Frontal cortex (tissue), 4 donors: ENCODE results near the gene SFMBT2. TPM values are rescaled to one million over a fixed set of nuclear protein-coding genes. Genes with fewer than 3 reads are reported as not detected.
A peak's percentile ranks its signal among the peaks of the same experiment; 100 is the strongest.

ENCODE experiments used
- DNase-seq, 2 donors: peaks; one replicate each; pipeline ENCODE4 v3.0.0; 2012; ENCODE audit warnings: low spot score in 2 of 2
- FAIRE-seq: peaks from 2 replicates; lab custom pipeline; 2012; peaks lifted over from hg19 to GRCh38; lab: Jason Lieb, UNC
- total RNA-seq: library from RNA; depleted of rRNA; stranded (reverse); fragments of >200 nt; gene quantifications from one replicate; pipeline ENCODE4 v1.2.3, GENCODE V29; 2014
- donor health status: control.
- donor health status: control.
- donor health status: control.

SFMBT2 gene
- total RNA-seq, 1 donor from 2014 or later = 22.0 TPM

DNA sequence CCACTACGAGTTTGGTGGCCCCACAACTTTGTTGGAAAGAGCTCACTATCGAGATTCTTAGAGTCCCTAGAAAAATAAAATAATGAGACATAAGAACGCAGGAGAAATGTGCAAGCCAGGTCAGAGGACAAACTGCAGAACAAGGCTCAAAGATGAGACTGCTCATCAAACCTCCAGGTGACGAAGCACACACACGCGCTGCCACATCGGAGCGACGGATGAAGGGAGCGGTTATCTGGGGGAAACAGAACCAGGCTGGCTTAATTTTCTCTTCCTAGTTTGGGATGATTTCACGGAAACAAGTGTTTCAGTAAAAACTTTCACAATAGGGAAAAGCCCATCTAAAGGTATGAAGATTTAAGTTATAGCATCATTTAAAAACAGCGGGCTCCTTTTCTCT is 231.3 kb downstream of the SFMBT2 start:
- FAIRE-seq = no peak
- no peak for DNase-seq

GRCh38 chr10:7173948-7174347 is 236.9 kb downstream of the SFMBT2 start:
- DNase-seq (no peak), FAIRE-seq (no peak)

DNA sequence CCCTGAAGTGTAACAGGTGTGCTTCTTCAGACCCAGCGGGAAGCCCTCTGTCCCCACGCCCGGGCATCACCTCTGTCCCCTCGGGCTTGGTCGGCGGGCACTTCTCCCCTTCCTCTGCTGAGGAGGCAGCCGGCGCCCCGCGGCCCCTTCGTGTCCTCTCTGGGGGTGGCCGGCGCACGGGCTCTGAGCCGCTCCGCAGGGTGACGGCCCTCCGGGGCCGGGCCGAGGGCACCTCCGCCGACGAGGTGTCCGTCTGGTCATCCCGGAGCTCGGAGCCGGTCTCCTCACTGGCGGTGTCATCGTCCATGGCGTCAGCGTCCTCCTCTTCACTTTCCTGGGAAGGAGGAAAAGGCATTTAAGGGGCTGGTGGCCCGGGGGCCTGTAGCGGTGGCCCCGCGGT is 239.0 kb downstream of the SFMBT2 start:
- FAIRE-seq = no peak
- no peak for DNase-seq

DNA sequence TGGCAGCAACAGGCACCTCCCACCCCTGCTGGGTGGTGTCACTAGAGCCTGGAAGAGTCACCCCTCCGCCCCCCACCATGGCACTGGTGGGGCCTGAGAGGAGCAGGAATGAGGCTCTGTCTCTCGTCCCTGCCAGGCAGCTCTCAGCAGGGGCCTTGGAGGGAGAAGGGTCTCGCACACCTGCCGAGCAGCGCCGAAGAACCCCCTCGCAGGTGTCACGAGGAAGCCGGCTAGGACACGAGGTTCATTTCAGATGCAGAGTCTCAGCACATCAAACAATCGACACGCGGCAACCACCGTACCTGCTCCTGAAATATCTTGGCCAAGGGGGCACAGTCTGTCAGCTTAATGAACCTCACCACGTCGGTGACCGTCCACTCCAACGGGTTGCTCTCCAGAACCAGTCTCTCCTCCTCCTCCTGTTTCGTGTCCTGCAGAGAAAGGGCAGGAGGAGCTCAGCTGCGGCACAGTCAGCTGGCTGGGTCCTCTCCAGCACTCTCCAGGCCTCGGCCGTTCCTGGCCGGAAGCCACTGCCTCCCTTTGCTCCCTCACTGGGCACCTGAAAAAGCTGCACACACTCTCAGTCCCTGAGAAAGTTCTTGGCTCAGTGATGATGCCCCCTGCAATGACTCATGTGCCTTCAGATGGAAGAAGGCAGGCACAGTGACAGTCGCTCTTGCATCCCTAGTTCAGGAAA is 240.1 kb downstream of the SFMBT2 start:
- no peak for FAIRE-seq
- peak; percentile 33 to 36 for DNase-seq

- FAIRE-seq = no peak
- no peak for DNase-seq
Measured at GRCh38 chr10:7168414-7168813, 242.4 kb downstream of the SFMBT2 start.

GRCh38 chr10:7165500-7166177 is 245.2 kb downstream of the SFMBT2 start:
- no peak for DNase-seq
- FAIRE-seq = no peak

DNA sequence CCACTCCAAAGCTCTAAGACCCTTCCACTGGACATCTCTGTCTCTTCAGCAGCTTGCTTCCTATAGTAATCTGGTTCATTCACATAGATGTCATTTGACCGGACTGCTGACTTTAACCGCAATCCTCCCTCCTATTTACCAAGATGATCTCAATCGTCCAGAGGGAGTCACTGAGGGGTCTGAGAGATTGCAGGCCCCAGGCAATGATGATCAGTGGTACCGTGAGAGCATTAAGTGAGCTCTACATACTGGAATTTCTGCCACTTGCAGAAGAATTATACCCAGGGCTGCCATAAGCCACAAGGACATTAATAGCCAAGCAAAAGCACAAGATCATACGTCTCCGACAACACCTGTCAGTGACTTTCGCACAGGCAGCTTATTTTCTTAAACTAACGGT is 245.9 kb downstream of the SFMBT2 start:
- DNase-seq (no peak), FAIRE-seq (no peak)

GRCh38 chr10:7162331-7162730 is 248.5 kb downstream of the SFMBT2 start:
- DNase-seq (no peak), FAIRE-seq (no peak)

- FAIRE-seq (no peak), DNase-seq (no peak)
Measured at GRCh38 chr10:7161484-7162250, 249.2 kb downstream of the SFMBT2 start.

- FAIRE-seq = no peak
Measured at GRCh38 chr10:7159928-7160327, 250.9 kb downstream of the SFMBT2 start.

DNA sequence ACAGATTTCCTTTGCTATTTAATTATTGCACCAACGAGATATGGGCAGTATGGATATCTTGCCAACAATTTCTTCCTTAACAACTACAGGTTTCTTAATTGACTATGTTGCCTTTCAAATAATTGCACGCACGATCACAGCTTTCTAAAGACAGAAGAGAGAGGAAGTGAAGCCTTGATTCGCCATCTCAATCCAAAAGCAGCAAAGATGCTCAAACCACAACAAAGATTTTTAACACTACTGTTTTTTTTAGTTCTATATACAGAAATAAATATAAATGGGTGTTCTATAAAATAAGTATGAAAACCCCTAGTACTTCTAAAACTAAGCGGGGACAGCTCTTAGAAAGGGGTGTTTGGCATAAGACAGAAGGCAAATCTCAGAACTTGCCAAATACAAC is 251.3 kb downstream of the SFMBT2 start:
- FAIRE-seq (no peak), DNase-seq (no peak)

More at GRCh38 chr10:7159928-7160327, 250.9 kb downstream of the SFMBT2 start:
- DNase-seq = no peak

DNA sequence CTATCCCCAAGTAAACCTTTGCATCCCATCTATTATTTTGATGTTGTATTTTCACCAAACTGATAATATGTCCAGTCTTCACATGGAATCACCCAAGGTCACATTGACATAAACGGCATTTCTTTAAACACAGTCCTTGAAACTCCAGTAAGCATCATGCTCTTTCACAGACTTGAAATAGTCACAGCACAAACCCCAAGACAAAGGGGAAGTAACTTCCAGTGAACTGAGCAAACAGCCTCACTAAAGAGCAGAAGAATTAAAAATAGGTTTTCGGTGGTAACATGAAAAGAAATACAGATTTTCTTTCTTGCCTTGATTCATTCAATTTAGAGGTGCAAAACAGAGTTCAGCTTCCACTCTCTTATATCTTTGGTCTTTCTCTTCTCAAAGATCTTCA is 253.7 kb downstream of the SFMBT2 start:
- FAIRE-seq (no peak), DNase-seq (no peak)

GRCh38 chr10:7153750-7154149 is 257.1 kb downstream of the SFMBT2 start:
- DNase-seq (no peak), FAIRE-seq (no peak)

- no peak for FAIRE-seq
- no peak for DNase-seq
Measured at GRCh38 chr10:7152982-7153381, 257.9 kb downstream of the SFMBT2 start.

GRCh38 chr10:7152341-7152740 is 258.5 kb downstream of the SFMBT2 start:
- DNase-seq (no peak), FAIRE-seq (no peak)

GRCh38 chr10:7151538-7151937 is 259.3 kb downstream of the SFMBT2 start:
- DNase-seq = no peak
- FAIRE-seq = no peak

DNA sequence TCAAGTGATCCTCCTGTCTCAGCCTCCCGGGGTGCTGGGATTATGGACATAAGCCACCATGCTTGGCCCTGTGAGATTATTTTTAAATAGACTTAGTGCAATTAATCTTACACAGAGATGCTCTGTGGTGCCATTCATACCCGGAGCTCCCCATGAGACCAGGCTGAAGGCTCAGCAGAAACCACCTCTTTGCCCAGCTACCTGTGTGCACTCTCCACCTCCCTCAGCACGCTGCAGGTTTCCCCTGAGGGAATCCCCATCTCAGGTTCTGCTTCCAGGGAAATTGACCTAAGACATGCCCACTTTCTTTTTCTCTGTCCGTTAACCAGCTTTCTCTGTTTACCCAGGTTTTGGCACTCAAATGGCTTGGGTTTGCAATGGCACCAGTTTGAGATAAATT is 260.5 kb downstream of the SFMBT2 start:
- FAIRE-seq (no peak), DNase-seq (no peak)

DNA sequence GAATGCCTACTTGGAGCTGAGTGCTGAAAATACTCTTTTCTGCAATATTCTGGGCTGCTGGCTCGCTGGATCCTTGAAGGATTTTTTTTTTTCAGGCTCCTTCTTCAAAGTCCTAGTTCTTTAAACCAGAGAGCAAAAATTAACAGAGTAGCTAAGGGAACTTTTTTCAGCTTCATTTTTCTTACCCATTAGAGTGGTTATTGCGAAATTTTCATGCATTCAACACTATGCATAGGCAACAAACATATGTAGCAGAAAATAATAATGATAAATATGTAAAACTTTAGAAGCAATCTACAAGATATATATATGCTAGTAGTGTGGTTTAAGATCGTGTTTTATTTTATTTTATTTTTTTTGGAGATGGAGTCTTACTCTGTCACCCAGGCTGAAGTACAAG is 264.6 kb downstream of the SFMBT2 start:
- FAIRE-seq = no peak
- no peak for DNase-seq

- DNase-seq (no peak), FAIRE-seq (no peak)
Measured at GRCh38 chr10:7136016-7136415, 274.8 kb downstream of the SFMBT2 start.

GRCh38 chr10:7135188-7135587 is 275.6 kb downstream of the SFMBT2 start:
- no peak for DNase-seq
- FAIRE-seq = no peak

DNA sequence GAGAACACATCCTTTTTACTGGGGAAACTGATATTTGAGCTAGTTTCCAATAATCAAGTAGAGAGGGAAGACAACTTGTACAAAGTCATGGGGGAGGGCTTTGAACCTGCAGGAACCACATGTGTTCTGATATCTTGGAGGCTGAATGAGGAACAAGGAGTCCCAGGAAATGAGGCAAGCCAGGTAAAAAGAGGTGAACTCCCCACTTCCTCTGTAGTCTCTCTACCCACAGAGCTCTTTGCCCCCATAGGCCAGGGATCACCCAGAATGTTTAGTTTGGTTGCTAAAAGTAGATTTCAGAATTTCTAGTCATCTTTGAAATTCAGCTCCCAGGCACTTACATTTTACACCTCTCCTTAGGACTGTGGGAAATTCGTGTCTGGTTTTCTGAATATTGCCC is 276.4 kb downstream of the SFMBT2 start:
- DNase-seq (no peak), FAIRE-seq (no peak)
